Stimulated activated CD8-positive, alpha-beta memory T cell treated with anti-CD3 and anti-CD28 coated beads, Interleukin-15, amount 100 ng/mL, for 4 hours (primary cell): ENCODE results near the gene RASGEF1C.

Experiments used
- DNase-seq, 2 donors: peaks; one replicate each; pipeline ENCODE4 v3.0.0-alpha.2; 2020; ENCODE audit warnings: low read depth in 2 of 2

RASGEF1C gene

GRCh38 chr5:180179442-180180420, 29.3 kb downstream of the RASGEF1C start:
- no peak for DNase-seq

DNA sequence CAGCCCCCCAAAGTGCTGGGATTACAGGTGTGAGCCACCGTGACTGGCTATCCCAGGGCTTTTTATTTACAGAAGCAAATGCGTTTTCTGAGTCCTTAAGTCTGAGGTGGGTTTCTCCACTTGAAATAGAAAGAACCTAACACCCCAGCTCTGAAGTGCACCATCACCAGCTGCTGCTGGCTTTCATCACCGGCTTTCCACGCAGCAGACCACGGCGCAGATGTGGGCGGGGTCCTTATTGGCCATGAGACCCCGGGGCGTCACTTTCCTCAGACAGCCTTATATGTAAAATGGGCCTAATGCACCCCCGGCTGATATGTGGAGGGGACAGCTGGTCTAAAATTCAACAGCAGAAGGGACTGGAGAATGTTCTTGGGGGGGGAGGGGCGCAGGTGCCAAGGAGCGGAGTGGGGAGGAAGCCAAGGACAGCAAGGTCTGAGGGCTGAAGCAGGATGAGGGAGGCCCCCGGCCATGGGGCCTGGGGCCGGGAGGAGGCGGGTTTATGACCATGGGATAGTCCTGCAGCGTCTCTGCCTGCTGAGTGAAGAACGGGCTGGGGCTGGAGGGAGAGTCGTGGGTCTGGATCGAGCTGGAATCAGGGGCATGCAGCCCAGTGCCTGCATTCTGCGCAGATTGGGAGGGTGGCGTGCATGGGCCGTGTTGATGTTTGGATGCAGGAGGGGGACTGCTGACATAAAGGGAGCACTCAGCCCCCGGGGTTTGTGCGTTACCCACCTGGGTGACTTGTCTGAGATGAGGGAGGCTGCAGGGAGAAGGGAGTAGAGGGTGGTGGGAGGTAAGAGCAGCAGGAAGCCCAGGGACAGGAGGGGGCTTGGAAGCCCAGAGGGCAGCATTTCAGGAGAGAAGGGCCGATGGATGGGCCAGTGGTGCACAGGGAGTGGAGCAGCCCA, 30.2 kb downstream of the RASGEF1C start:
- no peak for DNase-seq

GRCh38 chr5:180176191-180176590, 32.8 kb downstream of the RASGEF1C start:
- DNase-seq = no peak

DNA sequence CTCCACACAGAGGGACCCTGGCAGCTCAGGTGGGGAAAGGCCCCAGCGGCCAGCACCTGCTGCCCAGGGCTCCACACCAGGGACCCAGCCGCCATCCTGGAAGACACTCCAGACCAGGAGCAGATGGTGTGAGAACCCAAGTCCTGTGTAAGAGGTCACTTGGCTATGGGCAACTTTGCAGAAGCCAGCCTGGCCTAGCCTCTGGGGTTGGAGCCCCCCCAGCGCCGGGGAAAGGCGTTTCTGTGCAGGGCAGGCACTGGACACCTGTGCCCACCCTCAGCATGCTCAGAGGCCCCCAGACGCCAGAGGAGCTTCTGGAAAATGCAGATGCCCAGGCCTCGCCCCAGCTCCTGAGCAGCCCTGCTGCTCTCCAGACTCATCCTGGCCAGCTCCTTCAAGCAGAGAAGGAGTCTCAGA, 34.0 kb downstream of the RASGEF1C start:
- DNase-seq = no peak

DNA sequence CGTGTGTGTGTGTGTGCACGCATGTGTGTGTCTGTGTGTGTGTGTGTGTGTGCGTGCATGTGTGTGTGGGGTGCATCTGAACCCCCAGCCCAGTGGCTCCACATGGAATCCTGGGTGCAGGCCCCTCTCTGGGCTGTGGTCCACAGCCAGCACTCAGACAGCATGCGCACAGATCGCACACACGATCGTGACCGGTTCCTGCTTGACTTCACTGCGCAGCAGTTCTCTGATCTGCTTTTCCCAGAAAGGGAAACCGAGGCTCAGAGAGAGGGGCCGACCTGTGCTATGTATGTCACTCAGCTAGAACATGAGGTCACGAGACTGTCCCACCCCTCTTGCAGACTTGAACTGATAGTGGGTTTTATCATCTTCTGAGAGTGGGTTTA, 34.4 kb downstream of the RASGEF1C start:
- DNase-seq = no peak

DNA sequence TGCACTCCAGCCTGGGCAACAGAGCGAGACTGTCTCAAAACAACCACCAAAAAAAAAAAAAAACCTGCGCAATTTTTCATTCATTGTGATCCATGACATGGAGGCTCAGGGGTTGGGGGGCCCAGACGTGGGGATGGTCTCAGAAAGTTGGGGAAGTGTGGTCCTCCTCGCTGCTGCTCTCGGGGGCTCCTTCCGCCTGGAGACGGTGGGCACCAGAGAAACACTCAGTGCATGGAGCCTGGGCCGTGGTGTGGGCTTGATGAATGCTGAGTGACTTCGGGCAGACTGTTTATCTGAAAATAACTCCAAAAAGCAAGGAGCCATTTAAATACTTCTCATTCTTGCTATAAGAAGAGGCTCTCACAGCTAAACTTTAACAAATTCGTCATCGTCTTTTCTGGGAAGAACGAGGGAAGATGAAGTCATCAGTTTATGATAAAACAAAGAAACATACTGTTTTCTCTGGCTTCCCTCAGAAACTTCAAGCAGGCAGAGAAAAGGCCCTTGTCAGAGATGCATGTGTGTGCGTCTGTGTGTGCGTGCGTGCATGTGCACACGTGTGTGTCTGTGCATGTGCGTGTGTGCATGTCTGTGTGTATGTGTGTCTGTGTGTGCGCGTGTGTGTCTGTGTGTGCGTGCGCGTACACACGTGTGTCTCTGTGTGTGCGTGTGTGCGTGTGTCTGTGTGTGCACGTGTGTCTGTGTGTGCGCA, 35.0 kb downstream of the RASGEF1C start:
- no peak for DNase-seq

- no peak for DNase-seq
Observed at GRCh38 chr5:180173198-180173544, 35.8 kb downstream of the RASGEF1C start.

DNA sequence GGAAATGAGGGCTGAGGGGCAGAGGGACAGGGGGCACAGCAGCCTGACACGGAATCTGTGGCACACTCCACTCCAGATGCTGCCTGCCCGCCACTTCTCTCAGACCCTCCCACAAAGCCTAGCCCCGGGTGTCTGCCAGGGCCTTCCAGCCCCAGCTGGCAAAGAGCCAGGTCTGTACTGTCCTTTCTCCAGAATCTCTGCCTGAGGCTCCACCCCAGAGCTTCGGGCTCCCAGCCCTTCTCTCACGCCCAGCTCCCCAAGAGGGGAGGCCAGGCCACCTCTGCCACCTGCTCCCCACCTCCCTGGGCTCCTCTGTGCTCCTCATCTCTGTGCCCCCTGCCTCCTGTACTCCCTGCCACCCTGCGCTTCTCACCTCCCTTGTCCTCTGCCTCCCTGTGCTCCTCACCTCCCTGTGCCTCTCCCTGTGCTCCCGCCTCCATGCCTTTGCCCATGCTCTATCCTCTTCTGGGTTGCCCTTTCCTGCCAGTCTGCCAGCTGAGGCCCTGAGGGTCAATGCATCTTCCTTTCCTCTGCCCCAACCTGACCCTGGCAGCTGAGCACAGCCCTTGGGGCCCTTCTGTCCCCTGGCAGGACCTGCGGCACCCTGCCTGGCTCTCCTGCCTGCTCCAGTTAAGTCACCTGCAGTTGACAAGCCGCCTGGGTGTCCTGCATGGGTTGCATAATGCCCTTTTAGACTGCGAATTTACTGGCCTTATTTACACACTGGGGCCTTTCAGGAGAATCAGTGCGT, 36.4 kb downstream of the RASGEF1C start:
- DNase-seq = no peak

GRCh38 chr5:180171568-180172094, 37.4 kb downstream of the RASGEF1C start:
- no peak for DNase-seq

DNA sequence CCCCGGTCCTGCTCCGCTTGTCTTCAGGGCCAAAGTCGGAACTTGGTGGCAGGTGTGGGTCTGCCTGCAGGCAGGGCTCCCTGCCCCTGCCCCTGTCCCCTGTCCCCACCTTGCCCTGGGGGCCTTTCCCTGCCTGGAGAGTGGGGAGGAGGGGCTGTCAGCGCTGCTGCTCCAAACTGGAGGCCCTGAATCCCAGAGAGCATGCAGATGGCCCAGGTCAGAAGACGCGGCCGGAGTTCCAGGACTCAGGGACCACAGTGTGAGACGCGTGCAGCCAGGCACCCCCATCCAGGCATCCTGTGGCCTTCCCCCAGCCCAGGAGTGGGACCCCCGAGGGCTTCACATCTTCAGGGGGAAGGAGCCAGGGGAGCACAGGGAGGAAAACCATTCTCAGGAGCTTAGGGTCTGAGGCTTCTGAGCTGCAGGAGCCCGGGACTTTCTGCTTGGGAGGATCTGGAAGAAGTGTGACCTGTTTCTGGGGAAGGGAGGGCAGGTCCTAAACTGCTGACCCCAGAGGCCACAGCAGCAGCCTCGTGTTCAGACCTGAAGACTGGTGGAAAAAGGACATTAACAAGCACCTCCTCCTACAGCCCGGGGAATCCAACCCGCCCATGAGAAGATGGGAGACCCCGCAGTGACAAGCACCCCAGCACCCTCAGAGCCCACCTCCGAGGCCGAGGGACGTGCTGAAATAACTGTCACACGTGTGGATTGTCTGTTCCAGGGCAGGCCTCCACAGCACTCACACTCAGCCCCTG, 38.0 kb downstream of the RASGEF1C start:
- no peak for DNase-seq

DNA sequence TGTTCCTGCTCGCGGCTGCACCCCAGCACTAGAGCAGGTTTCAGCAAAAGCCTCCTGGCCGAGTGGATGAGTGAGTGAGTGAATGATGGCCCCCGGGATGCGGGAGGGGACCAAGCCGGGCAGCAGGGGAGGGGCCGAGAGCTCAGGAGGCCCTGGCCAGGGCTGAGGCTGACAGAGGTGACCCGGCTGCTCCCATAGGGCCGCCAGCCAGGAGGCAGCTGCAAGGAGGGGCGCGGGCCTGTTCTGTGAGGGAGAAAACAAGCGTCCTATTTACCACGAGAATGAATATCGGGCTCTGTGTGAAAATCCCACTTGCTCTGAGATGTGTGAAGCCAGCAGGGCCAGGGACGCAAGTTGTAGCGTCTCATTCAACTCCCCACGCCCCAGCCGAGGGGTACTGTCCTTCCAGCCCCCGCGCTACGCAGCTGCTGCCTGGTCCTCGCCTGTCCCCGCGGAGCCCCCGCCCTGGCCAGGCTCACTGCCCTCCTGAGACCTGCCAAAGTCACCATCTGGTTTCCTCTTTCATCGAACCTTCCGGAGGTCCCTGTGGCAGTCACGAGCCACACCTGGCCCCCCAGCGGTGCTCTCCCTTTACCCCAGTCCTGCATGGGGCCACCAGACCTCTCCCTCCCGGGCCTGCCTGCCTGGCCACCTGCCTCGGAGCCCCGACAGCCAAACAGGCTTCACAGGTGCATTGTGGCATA, 38.8 kb downstream of the RASGEF1C start:
- DNase-seq = no peak

DNA sequence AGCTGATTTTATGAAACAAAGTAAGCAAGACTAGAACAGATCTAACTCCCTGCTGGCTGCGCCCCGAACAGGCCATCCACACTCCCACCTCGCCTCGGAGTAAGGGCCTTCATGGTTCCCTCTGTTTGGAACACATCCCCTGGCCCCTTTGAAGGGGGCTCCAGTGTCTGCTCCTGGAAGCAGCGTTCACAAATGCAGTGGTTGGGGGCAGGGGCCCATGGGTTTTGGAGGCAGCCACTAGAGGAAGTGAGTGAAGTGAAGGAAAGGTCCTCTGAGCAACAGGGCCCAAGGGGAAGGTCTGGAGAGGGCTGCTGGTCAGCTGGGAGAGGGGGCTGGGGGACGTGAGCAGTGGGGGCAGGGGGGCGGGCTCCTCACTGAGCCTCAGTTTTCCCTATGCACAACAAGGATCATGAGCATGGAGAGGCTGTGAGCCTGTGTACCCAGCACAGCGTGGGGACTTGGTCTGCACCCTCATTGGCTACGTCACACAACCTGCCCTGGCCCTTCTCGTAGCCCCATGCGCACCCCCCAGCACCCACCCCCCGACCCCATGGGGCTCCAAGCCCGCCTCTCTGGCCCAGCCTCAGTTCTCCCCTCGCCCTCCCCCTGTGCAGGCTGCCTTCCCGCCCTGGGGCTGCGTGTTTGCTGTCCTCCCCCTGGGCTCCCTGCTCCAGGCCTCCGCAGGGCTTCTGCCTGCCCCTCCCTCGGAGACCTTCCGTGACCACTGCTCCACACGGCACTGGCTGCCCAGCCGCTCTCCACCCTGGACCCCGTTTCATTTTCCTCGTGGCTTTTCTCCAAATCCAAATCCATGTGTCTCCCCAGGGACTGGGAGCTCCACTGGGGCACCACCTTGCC, 39.5 kb downstream of the RASGEF1C start:
- DNase-seq = no peak

GRCh38 chr5:180168758-180169157, 40.3 kb downstream of the RASGEF1C start:
- no peak for DNase-seq

GRCh38 chr5:180166176-180166575, 42.8 kb downstream of the RASGEF1C start:
- no peak for DNase-seq

GRCh38 chr5:180162304-180162661, 46.7 kb downstream of the RASGEF1C start:
- no peak for DNase-seq

GRCh38 chr5:180161420-180162303, 47.3 kb downstream of the RASGEF1C start:
- no peak for DNase-seq

- DNase-seq = no peak
Observed at GRCh38 chr5:180160789-180161188, 48.2 kb downstream of the RASGEF1C start.

GRCh38 chr5:180160215-180160614, 48.8 kb downstream of the RASGEF1C start:
- no peak for DNase-seq
